HEK293T (cell line): Measurements from ENCODE around the gene ZNF543.

Experiments
- CTCF ChIA-PET: fragments of 350-600 bp; formaldehyde crosslinking; extraction: SDS; loops from one replicate; lab custom pipeline; 2021; ENCODE audit warnings: antibody characterized with exemption, inconsistent platforms; lab: Yijun Ruan, JAX
- POLR2A ChIA-PET: fragments of 350-600 bp; formaldehyde crosslinking; extraction: SDS; loops from one replicate; lab custom pipeline; 2020; ENCODE audit warnings: antibody characterized with exemption, inconsistent platforms; lab: Yijun Ruan, JAX
- DNase-seq: peaks from one replicate; pipeline ENCODE4 v3.0.0; 2012; ENCODE audit warnings: mixed read lengths; ENCODE audit errors: extremely low spot score
- ARNT ChIP-seq: fragments of 450-650 bp; IDR thresholded peaks from 2 replicates; pipeline ENCODE4 v1.6.1; 2017; ENCODE audit warnings: mild to moderate bottlenecking
- BHLHE40 ChIP-seq: fragments of 450-650 bp; IDR thresholded peaks from 2 replicates; pipeline ENCODE4 v1.6.1; 2016; ENCODE audit warnings: mild to moderate bottlenecking, moderate library complexity, borderline replicate concordance
- CTBP1 ChIP-seq: fragments of 450-650 bp; IDR thresholded peaks from 2 replicates; pipeline ENCODE4 v1.6.1; 2016; ENCODE audit warnings: borderline replicate concordance
- ELF4 ChIP-seq: fragments of 450-650 bp; IDR thresholded peaks from 2 replicates; pipeline ENCODE4 v1.6.1; 2017; ENCODE audit warnings: antibody characterized with exemption
- FOXA1 ChIP-seq: fragments of 450-650 bp; IDR thresholded peaks from 2 replicates; pipeline ENCODE4 v1.6.1; 2016; ENCODE audit warnings: mild to moderate bottlenecking
- FOXK2 ChIP-seq: fragments of 450-650 bp; IDR thresholded peaks from 2 replicates; pipeline ENCODE4 v1.6.1; 2016; ENCODE audit warnings: mild to moderate bottlenecking
- FOXM1 ChIP-seq: fragments of 450-650 bp; IDR thresholded peaks from 2 replicates; pipeline ENCODE4 v1.6.1; 2017; ENCODE audit warnings: mild to moderate bottlenecking, borderline replicate concordance
- HDGF ChIP-seq: fragments of 450-650 bp; IDR thresholded peaks from 2 replicates; pipeline ENCODE4 v1.6.1; 2017; ENCODE audit warnings: antibody characterized with exemption, borderline replicate concordance
- L3MBTL2 ChIP-seq: fragments of 450-650 bp; conservative IDR thresholded peaks from 2 replicates; pipeline ENCODE4 v1.6.1; 2016; ENCODE audit warnings: mild to moderate bottlenecking
- LEF1 ChIP-seq: fragments of 450-650 bp; IDR thresholded peaks from 2 replicates; pipeline ENCODE4 v1.6.1; 2017; ENCODE audit warnings: mild to moderate bottlenecking, borderline replicate concordance
- NFRKB ChIP-seq: fragments of 450-650 bp; IDR thresholded peaks from 2 replicates; pipeline ENCODE4 v1.6.1; 2016; ENCODE audit warnings: mild to moderate bottlenecking, moderate library complexity
- PKNOX1 ChIP-seq: fragments of 450-650 bp; IDR thresholded peaks from 2 replicates; pipeline ENCODE4 v1.6.1; 2016
- SP1 ChIP-seq: fragments of 450-650 bp; IDR thresholded peaks from 2 replicates; pipeline ENCODE4 v1.6.1; 2017
- SUZ12 ChIP-seq: fragments of 450-650 bp; IDR thresholded peaks from 2 replicates; pipeline ENCODE4 v1.6.1; 2016; ENCODE audit warnings: mild to moderate bottlenecking
- TARDBP ChIP-seq: fragments of 450-650 bp; IDR thresholded peaks from 2 replicates; pipeline ENCODE4 v1.6.1; 2016
- ZNF384 ChIP-seq: fragments of 450-650 bp; IDR thresholded peaks from 2 replicates; pipeline ENCODE4 v1.6.1; 2016

The ZNF543 gene

GRCh38 chr19:57280962-57281400, 39.3 kb upstream of the ZNF543 start:
- CTCF ChIA-PET, result no interaction called here

GRCh38 chr19:57282011-57282643, 38.1 kb upstream of the ZNF543 start:
- POLR2A ChIA-PET, result no interaction called here
- TF ChIP-seq ELF4, result no peak
- no peak for TF ChIP-seq PKNOX1
- no peak for DNase-seq
- CTCF ChIA-PET, result no interaction called here

More at GRCh38 chr19:57280962-57281400, 39.3 kb upstream of the ZNF543 start:
- TF ChIP-seq LEF1, result no peak
- TF ChIP-seq PKNOX1, result no peak
- no peak for TF ChIP-seq FOXK2
- no peak for TF ChIP-seq CTBP1
- no peak for TF ChIP-seq NFRKB
- no peak for TF ChIP-seq SUZ12
- TF ChIP-seq SP1, result no peak
- TF ChIP-seq BHLHE40, result no peak
- TF ChIP-seq ARNT, result no peak
- TF ChIP-seq FOXM1, result no peak
- no peak for TF ChIP-seq ELF4
- TF ChIP-seq FOXA1, result no peak
- no peak for TF ChIP-seq TARDBP
- TF ChIP-seq ZNF384, result no peak
- TF ChIP-seq L3MBTL2, result no peak
- no peak for TF ChIP-seq HDGF
- POLR2A ChIA-PET, result no interaction called here
- DNase-seq, result no peak

GRCh38 chr19:57288373-57288772, 31.9 kb upstream of the ZNF543 start:
- DNase-seq, result no peak
- TF ChIP-seq ZNF384 (no peak), CTBP1 (no peak), SUZ12 (no peak), BHLHE40 (no peak), L3MBTL2 (no peak), FOXM1 (no peak)
- POLR2A ChIA-PET, result no interaction called here
- CTCF ChIA-PET, result no interaction called here

- ChIA-PET CTCF (no interaction called here), POLR2A (no interaction called here)
- TF ChIP-seq TARDBP (no peak), FOXA1 (no peak)
- no peak for DNase-seq
Observed at GRCh38 chr19:57290970-57291369, 29.3 kb upstream of the ZNF543 start.

- ChIA-PET CTCF (no interaction called here), POLR2A (no interaction called here)
- DNase-seq, result no peak
- no peak for TF ChIP-seq CTBP1
- no peak for TF ChIP-seq FOXK2
- no peak for TF ChIP-seq ELF4
- TF ChIP-seq PKNOX1, result no peak
- no peak for TF ChIP-seq FOXA1
- no peak for TF ChIP-seq ARNT
- TF ChIP-seq SUZ12, result no peak
- no peak for TF ChIP-seq TARDBP
- no peak for TF ChIP-seq BHLHE40
- no peak for TF ChIP-seq SP1
- TF ChIP-seq FOXM1, result no peak
- TF ChIP-seq L3MBTL2, result no peak
- TF ChIP-seq LEF1, result no peak
Observed at GRCh38 chr19:57292547-57292946, 27.7 kb upstream of the ZNF543 start.

GRCh38 chr19:57293719-57294118, 26.6 kb upstream of the ZNF543 start:
- ChIA-PET POLR2A (no interaction called here), CTCF (no interaction called here)

More at GRCh38 chr19:57293719-57294118, 26.6 kb upstream of the ZNF543 start:
- DNase-seq, result no peak
- TF ChIP-seq LEF1 (no peak), PKNOX1 (peak; percentile 27; the same call in 1 of the 2 replicates), ARNT (no peak), ZNF384 (no peak), SP1 (no peak), L3MBTL2 (no peak), FOXK2 (no peak), ELF4 (no peak), FOXA1 (no peak)
